Breast epithelium (tissue), 4 donors: ENCODE data around the gene MYH7. TPM values are rescaled to one million over a fixed set of nuclear protein-coding genes. Genes with fewer than 3 reads are reported as not detected.
A peak's percentile ranks its signal among the peaks of the same experiment; 100 is the strongest.

ENCODE experiments used
- DNase-seq, 2 donors: peaks; one replicate each; pipeline ENCODE4 v3.0.0-alpha.2; 2019; ENCODE audit warnings: low spot score in 2 of 2
- H3K27ac ChIP-seq, 2 donors: fragments of 200-600 bp; sonication (generic) in 1 of 2; one replicate each; pipeline ENCODE4 v1.5.1; 2016 to 2019; ENCODE audit warnings: mild to moderate bottlenecking in 1 of 2
- H3K27me3 ChIP-seq, 2 donors: fragments of 200-600 bp; sonication (generic) in 1 of 2; one replicate each; pipeline versions ENCODE4 v1.5.1 to v1.6.0; 2017 to 2019; ENCODE audit warnings: control low read depth in 1 of 2, mild to moderate bottlenecking in 1 of 2
- H3K36me3 ChIP-seq: fragments of 200-600 bp; one replicate; pipeline ENCODE4 v1.5.1; 2019
- H3K4me1 ChIP-seq, 2 donors: fragments of 200-600 bp; sonication (generic); one replicate each; pipeline ENCODE4 v1.5.1; 2016 to 2019; ENCODE audit warnings: control low read depth in 1 of 2
- H3K4me3 ChIP-seq, 3 donors: fragments of 200-600 bp; sonication (generic); 1 replicate in 2 of 3; 2 replicates in 1 of 3; pipeline ENCODE4 v1.5.1; 2016 to 2019; ENCODE audit warnings: mild to moderate bottlenecking in 3 of 3, moderate library complexity in 2 of 3
- H3K9me3 ChIP-seq, 2 donors: fragments of 200-600 bp; sonication (generic) in 1 of 2; one replicate each; pipeline ENCODE4 v1.5.1; 2016 to 2019; ENCODE audit warnings: control low read depth in 1 of 2
- POLR2A ChIP-seq: fragments of 450-650 bp; IDR thresholded peaks from one replicate; pipeline ENCODE4 v1.6.1; 2016; ENCODE audit warnings: antibody characterized with exemption, mild to moderate bottlenecking, moderate library complexity
- POLR2AphosphoS5 ChIP-seq, 3 donors: sonication (generic); formaldehyde crosslinking; IDR thresholded peaks; one replicate each; pipeline ENCODE4 v1.6.1; 2017; ENCODE audit warnings: antibody characterized with exemption in 3 of 3
- intact Hi-C: fragments of 100-400 bp; cut with DNase I; formaldehyde crosslinking; loops from one replicate; pipeline ENCODE4 v1.15.1; 2023; ENCODE audit warnings: low total_unique reads
- total RNA-seq, 3 donors: library from RNA; depleted of rRNA; stranded (reverse); fragments of >200 nt; gene quantifications; one replicate each; pipeline ENCODE4 v1.1.0, GENCODE V29; 2016
- TF ChIP-seq, protein P1 (sequence below), 3 donors: fragments of 450-650 bp; IDR thresholded peaks; one replicate each; pipeline ENCODE4 v1.5.1; 2016 to 2017; ENCODE audit warnings: antibody characterized with exemption in 3 of 3, mild to moderate bottlenecking in 3 of 3, moderate library complexity in 3 of 3

MYH7 gene
- total RNA-seq, 3 donors from 2014 or later = not detected

DNA sequence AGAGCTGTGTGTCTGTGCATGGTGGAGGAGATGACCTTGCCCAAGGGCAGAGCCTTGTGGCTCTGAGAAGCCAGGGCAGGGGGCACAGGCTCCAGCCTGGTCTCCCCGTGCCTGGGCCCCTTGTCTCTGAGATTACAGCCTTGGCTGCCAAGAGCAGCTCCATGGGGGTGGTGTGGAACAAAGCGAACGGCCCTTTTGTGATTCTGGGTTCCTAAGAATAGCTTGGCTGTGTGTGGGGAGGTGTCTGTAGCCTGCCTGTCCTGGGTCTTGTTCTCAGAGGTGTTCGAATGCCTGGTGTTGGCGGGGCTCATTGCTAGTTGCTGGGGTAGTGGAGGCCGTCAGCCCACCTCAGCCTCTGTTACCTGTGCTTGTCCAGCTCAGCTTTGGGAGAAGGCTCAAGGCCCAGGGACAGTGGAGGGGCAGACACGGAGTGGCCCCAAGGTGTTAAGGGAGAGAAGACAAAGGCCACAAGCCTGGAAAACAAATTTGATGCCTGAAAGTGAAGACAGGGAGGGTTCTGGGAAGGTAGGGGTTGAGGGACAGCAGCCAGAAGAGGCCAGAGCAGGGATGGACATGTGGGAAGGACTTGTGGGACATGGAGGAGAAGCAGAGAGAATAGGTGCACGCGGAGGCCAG lies 7.4 kb upstream of the MYH7 start:
- no peaks in the 10 kb centered on the region for H3K9me3 ChIP-seq
- intact Hi-C loops = no loop called here
- no peak overlapping the region for H3K27ac ChIP-seq
- TF ChIP-seq POLR2AphosphoS5 (IDR thresholded peaks at IDR 0.05) = no peak
- no peak for TF ChIP-seq POLR2A
- TF ChIP-seq, protein P1, sequence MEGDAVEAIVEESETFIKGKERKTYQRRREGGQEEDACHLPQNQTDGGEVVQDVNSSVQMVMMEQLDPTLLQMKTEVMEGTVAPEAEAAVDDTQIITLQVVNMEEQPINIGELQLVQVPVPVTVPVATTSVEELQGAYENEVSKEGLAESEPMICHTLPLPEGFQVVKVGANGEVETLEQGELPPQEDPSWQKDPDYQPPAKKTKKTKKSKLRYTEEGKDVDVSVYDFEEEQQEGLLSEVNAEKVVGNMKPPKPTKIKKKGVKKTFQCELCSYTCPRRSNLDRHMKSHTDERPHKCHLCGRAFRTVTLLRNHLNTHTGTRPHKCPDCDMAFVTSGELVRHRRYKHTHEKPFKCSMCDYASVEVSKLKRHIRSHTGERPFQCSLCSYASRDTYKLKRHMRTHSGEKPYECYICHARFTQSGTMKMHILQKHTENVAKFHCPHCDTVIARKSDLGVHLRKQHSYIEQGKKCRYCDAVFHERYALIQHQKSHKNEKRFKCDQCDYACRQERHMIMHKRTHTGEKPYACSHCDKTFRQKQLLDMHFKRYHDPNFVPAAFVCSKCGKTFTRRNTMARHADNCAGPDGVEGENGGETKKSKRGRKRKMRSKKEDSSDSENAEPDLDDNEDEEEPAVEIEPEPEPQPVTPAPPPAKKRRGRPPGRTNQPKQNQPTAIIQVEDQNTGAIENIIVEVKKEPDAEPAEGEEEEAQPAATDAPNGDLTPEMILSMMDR (IDR thresholded peaks at IDR 0.05) = no peak
- no peak overlapping the region for H3K4me3 ChIP-seq
- H3K4me1 ChIP-seq = no peaks in the 10 kb centered on the region
- no peaks in the 10 kb centered on the region for H3K27me3 ChIP-seq
- H3K36me3 ChIP-seq = no peaks in the 10 kb centered on the region
- DNase-seq = no peak

DNA sequence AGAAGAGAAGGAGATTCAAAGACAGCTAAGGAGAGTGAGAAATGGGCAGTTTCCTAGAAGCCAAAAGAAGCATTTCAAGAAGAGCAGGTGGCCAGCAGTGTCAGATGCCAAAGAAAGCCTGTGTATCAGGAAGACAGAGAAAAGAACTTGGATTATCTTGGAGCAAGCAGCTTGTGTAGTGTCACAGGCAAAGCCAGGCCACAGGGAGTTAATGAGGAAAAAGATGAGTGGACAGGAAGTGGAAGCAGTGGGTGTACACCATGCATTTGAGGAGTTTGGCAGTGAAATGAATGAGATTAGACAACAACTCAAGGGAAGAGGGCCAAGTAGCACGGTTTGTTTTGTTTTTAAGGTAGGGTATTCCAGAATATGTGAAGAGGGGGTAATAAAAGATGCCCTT lies 5.6 kb upstream of the MYH7 start:
- intact Hi-C loops = no loop called here
- Histone ChIP-seq H3K4me3 (no peak overlapping the region), H3K27me3 (no peaks in the 10 kb centered on the region), H3K36me3 (no peaks in the 10 kb centered on the region), H3K4me1 (no peaks in the 10 kb centered on the region), H3K27ac (no peak overlapping the region), H3K9me3 (no peaks in the 10 kb centered on the region)
- no peak for DNase-seq
- TF ChIP-seq POLR2AphosphoS5 (IDR thresholded peaks at IDR 0.05) (no peak), POLR2A (no peak)
- TF ChIP-seq, protein P1 (IDR thresholded peaks at IDR 0.05) = no peak

DNA sequence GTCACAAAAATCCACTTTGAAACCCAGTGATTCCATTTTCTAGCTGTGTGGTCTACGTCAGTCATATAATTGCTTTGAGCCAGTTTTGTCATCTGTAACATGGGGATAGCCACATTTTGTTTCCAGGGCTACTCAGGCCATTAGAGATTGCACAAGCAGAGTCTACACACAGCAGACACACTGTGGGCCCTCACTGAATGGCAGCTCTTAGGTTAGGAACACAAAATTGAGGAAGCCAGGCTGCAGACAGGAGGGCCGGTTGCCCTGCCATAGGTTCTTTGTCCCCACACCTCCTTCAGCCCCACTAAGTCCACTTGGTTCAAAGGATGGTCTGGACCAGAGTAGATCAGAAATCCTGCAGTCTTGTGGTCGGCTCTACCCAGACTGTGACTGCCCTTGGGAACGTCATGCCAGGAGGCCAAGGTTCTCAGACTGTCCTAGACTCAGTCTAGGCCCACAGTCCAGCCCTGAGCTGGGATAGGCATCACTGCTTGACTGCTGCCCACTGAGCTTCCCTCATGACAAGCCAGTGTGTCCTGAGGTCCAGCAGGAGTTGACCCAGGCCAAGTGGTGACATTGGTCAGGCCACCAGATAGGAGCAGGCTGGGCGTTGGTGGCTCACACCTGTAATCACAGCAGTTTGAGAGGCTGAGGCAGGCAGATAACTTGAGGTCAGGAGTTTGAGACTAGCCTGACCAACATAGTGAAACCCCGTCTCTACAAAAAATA lies 3.8 kb upstream of the MYH7 start:
- Histone ChIP-seq H3K4me1 (no peaks in the 10 kb centered on the region), H3K27me3 (no peaks in the 10 kb centered on the region), H3K36me3 (no peaks in the 10 kb centered on the region), H3K4me3 (no peak overlapping the region), H3K9me3 (no peaks in the 10 kb centered on the region), H3K27ac (no peak overlapping the region)
- TF ChIP-seq, protein P1 (IDR thresholded peaks at IDR 0.05) = no peak
- TF ChIP-seq POLR2AphosphoS5 (IDR thresholded peaks at IDR 0.05) (no peak), POLR2A (no peak)
- intact Hi-C loops = no loop called here
- no peak for DNase-seq

DNA sequence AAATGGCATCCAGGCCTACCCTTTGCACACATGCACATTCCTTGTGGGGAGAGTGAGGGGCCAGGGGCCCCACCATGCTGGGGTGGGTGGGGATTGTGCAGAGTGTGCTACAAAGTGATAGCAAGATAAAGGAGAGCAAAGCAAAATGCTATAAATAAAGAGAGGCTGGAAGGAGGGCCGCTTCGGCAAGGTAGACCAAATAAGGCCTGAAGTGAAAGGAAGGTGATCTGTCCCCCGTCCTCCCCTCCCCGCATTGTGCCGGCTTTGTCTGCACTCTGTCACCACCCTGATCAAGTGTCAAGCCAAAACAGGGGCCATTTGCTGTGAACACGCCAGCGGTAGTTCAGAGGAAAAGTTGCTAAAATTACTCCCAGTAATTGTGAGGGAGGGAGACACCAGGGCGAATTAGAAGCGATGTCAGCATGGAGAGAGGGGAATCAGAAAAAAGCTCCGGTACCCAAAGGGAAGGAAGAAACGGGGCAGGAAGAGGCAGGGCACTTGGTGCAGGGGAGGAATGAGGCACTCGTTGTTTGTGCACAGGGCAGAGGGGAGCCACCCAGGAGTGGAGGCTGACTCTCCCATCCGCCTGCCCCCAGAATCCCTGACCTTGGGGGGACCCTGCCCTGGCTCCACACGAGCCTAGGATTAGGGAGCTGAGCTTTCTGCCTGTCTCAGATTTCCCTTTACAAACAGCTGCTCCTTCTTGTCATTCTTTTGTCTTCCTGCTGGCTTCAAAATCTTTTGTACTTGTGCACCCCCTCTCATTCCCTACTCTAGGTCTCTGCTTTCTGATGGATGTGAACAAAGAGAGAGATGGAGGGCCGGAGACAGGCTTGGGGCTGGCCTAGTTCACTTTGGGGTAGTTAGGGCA lies 2.9 kb upstream of the MYH7 start:
- H3K27me3 ChIP-seq = no peaks in the 10 kb centered on the region
- no peaks in the 10 kb centered on the region for H3K9me3 ChIP-seq
- H3K4me3 ChIP-seq = no peak overlapping the region
- peak; percentile 14 to 34 for DNase-seq
- no peaks in the 10 kb centered on the region for H3K4me1 ChIP-seq
- intact Hi-C loops = no loop called here
- no peaks in the 10 kb centered on the region for H3K36me3 ChIP-seq
- H3K27ac ChIP-seq = no peak overlapping the region
- TF ChIP-seq POLR2A (no peak), POLR2AphosphoS5 (IDR thresholded peaks at IDR 0.05) (no peak)
- TF ChIP-seq, protein P1 (IDR thresholded peaks at IDR 0.05) = no peak
